Keratinocyte (primary cell): ENCODE measurements around the gene BBLN.

Experiments
- CTCF ChIP-seq, 3 experiments: IDR thresholded peaks in 1 of 3; conservative IDR thresholded peaks in 1 of 3; optimal IDR thresholded peaks in 1 of 3; 2 replicates in 2 of 3; 3 replicates in 1 of 3; pipeline versions ENCODE3 to v1.5.1; 2011; ENCODE audit warnings: low read length in 3 of 3, mild to moderate bottlenecking in 3 of 3, moderate library complexity in 2 of 3, control low read depth in 1 of 3, inconsistent platforms in 1 of 3; ENCODE audit not compliant: insufficient read depth in 2 of 3; ENCODE audit errors: extremely low read depth in 1 of 3
- EZH2 ChIP-seq: IDR thresholded peaks from one replicate; pipeline ENCODE4 v1.6.1; 2012; ENCODE audit warnings: inconsistent platforms, mild to moderate bottlenecking, low read length, moderate library complexity

DNA sequence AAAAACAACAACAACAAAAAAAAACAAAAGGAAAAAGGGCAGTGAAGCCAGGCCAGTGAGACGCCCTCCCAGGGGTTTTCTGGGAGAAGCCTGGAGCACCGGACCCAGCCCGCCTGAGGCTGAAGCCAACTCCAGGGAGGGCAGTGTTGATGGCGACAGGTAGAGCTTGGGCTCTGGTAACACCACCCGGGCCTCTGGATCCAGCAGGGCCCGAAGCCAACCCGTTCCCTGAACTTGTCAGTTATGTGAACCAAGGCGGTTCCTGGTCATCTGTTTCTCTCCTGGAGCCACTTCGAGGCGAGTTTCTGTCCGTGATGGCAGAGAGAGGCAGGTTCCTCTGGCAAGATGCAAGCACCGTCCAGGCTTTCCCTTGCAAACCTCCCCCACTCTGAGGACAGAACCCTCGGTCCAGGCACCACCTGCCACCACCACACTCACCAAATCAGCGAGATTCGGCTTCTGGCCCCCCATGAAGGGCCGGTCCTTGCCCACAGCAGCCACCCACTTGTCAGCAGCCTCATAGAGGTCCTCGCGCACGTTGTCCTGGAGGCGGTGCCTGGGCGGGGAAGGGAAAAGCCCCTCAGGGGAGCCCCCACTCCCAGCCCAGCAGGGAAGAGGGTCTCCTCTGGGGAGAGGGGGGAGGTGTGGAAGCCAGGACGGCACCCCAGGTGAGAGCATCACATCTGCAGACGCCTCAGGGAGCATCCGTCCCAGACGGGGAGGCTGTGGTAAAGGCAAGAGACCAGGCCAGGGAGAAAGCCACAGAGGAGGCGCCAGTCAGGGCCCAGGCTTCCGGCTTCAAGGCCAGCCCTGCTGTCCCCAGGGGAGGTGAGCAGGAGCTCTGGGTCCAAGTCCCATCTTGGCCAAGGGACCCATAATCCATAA, 37.9 kb upstream of the BBLN start:
- TF ChIP-seq CTCF (optimal IDR thresholded peaks at IDR 0.05 in 1 of 3, IDR thresholded peaks at IDR 0.05 in 1 of 3, conservative IDR thresholded peaks at IDR 0.05 in 1 of 3; ENCODE audit: extremely low read depth in 1 of 3, insufficient read depth in 2 of 3, low read length in 3 of 3) (no peak), EZH2 (no peak)
